H1 (cell line): ENCODE data around the gene SLC1A2. TPM values are rescaled to one million over a fixed set of nuclear protein-coding genes. Genes with fewer than 3 reads are reported as not detected.

Source experiments
- CTCF ChIA-PET: fragments of 300-600 bp; sonication (Branson Sonifier 250); formaldehyde crosslinking; loops from one replicate; lab custom pipeline; 2021; ENCODE audit not compliant: partially characterized antibody; lab: Charles Lee
- POLR2A ChIA-PET: fragments of 300-600 bp; sonication (Branson Sonifier 250); formaldehyde crosslinking; loops from one replicate; lab custom pipeline; 2021; ENCODE audit warnings: inconsistent platforms; ENCODE audit not compliant: partially characterized antibody; lab: Charles Lee
- DNase-seq, 2 experiments: peaks; one replicate each; pipeline versions ENCODE4 v3.0.0 to v3.0.0-alpha.2; 2010 to 2022; ENCODE audit warnings: low spot score in 2 of 2, low read depth in 1 of 2, mixed read lengths in 1 of 2
- FAIRE-seq: peaks from 2 replicates; lab custom pipeline; 2011; peaks lifted over from hg19 to GRCh38; lab: Jason Lieb, UNC
- H2AFZ ChIP-seq: 2 replicates; pipeline ENCODE4 v1.8.1; 2012; ENCODE audit warnings: low read length, inconsistent platforms
- H2AK5ac ChIP-seq: 2 replicates; pipeline ENCODE4 v1.6.1; 2013; ENCODE audit warnings: low read depth, low read length
- H2BK120ac ChIP-seq: replicated peaks from 2 replicates; pipeline ENCODE3; 2013; ENCODE audit warnings: low read depth, low read length, inconsistent platforms
- H2BK12ac ChIP-seq: 2 replicates; pipeline ENCODE4 v1.6.1; 2013; ENCODE audit warnings: low read depth, low read length
- H2BK15ac ChIP-seq: 2 replicates; pipeline ENCODE4 v1.6.1; 2013; ENCODE audit warnings: low read length
- H2BK20ac ChIP-seq: 2 replicates; pipeline ENCODE4 v1.6.1; 2013; ENCODE audit warnings: low read length
- H2BK5ac ChIP-seq: 2 replicates; pipeline ENCODE4 v1.6.1; 2013; ENCODE audit warnings: low read depth, low read length
- H3K14ac ChIP-seq: 2 replicates; pipeline ENCODE4 v1.6.1; 2013; ENCODE audit warnings: inconsistent platforms; ENCODE audit not compliant: insufficient read length
- H3K18ac ChIP-seq: 2 replicates; pipeline ENCODE4 v1.6.1; 2013; ENCODE audit warnings: low read length; ENCODE audit errors: extremely low read depth
- H3K23ac ChIP-seq: 2 replicates; pipeline ENCODE4 v1.6.1; 2013; ENCODE audit warnings: inconsistent platforms; ENCODE audit not compliant: insufficient read length
- H3K23me2 ChIP-seq: 2 replicates; pipeline ENCODE4 v1.6.1; 2013; ENCODE audit warnings: low read depth, low read length
- H3K27ac ChIP-seq: 2 replicates; pipeline ENCODE4 v1.6.1; 2011; ENCODE audit warnings: low read depth, low read length, inconsistent platforms
- H3K27me3 ChIP-seq, 4 experiments: replicated peaks in 1 of 4; 1 replicate in 1 of 4; 2 replicates in 3 of 4; pipeline versions ENCODE4 v1.6.1 to v1.8.1; 2011 to 2013; ENCODE audit warnings: low read length in 3 of 4, mild to moderate bottlenecking in 3 of 4, inconsistent platforms in 2 of 4, mixed read lengths in 2 of 4, moderate library complexity in 1 of 4; ENCODE audit not compliant: control insufficient read depth in 3 of 4, insufficient read depth in 3 of 4; ENCODE audit errors: extremely low read depth in 1 of 4
- H3K36me3 ChIP-seq, 4 experiments: 2 replicates each; pipeline versions ENCODE4 v1.6.1 to v1.8.1; 2011 to 2013; ENCODE audit warnings: mild to moderate bottlenecking in 4 of 4, low read length in 3 of 4, moderate library complexity in 2 of 4, control low read depth in 1 of 4, inconsistent platforms in 1 of 4; ENCODE audit not compliant: insufficient read depth in 4 of 4, control insufficient read depth in 2 of 4
- H3K4ac ChIP-seq: replicated peaks from 2 replicates; pipeline ENCODE3; 2013; ENCODE audit warnings: low read length, low read depth, mixed read lengths, inconsistent platforms; ENCODE audit not compliant: insufficient read length
- H3K4me1 ChIP-seq, 4 experiments: replicated peaks in 1 of 4; 1 replicate in 1 of 4; 2 replicates in 3 of 4; pipeline versions ENCODE4 v1.6.1 to v1.8.1; 2011 to 2013; ENCODE audit warnings: low read length in 3 of 4, inconsistent platforms in 2 of 4, mixed read lengths in 1 of 4; ENCODE audit not compliant: insufficient read depth in 4 of 4, control insufficient read depth in 3 of 4
- H3K4me2 ChIP-seq, 2 experiments: 2 replicates each; pipeline versions ENCODE4 v1.6.1 to v1.8.1; 2011 to 2013; ENCODE audit warnings: low read depth in 2 of 2, low read length in 2 of 2, control low read depth in 1 of 2, inconsistent platforms in 1 of 2, mild to moderate bottlenecking in 1 of 2; ENCODE audit not compliant: insufficient read depth in 1 of 2
- H3K4me3 ChIP-seq, 4 experiments: fragments of 200-600, 300-600 bp in 1 of 4; sonication (generic), shearing (Covaris generic), sonication (Bioruptor Twin) in 1 of 4; 2 replicates each; pipeline versions ENCODE4 v1.5.1 to v1.8.1; 2011 to 2016; ENCODE audit warnings: low read length in 4 of 4, low read depth in 3 of 4, control low read depth in 2 of 4, inconsistent platforms in 2 of 4, mild to moderate bottlenecking in 2 of 4, mixed read lengths in 1 of 4, moderate library complexity in 1 of 4; ENCODE audit not compliant: insufficient read depth in 2 of 4; ENCODE audit errors: extremely low read depth in 1 of 4
- H3K56ac ChIP-seq: replicated peaks from 2 replicates; pipeline ENCODE3; 2013; ENCODE audit warnings: low read depth, mild to moderate bottlenecking, mixed read lengths, low read length, inconsistent platforms; ENCODE audit not compliant: insufficient read length
- H3K79me1 ChIP-seq: 2 replicates; pipeline ENCODE4 v1.6.1; 2013; ENCODE audit warnings: low read depth, low read length, control low read depth
- H3K79me2 ChIP-seq, 2 experiments: 2 replicates each; pipeline versions ENCODE4 v1.6.1 to v1.8.1; 2012 to 2013; ENCODE audit warnings: low read length in 2 of 2, mild to moderate bottlenecking in 2 of 2, inconsistent platforms in 1 of 2; ENCODE audit not compliant: insufficient read depth in 2 of 2, control insufficient read depth in 1 of 2
- H3K9ac ChIP-seq, 4 experiments: replicated peaks in 1 of 4; 1 replicate in 1 of 4; 2 replicates in 3 of 4; pipeline versions ENCODE4 v1.6.1 to v1.8.1; 2011 to 2013; ENCODE audit warnings: low read depth in 3 of 4, low read length in 3 of 4, control low read depth in 2 of 4, mild to moderate bottlenecking in 2 of 4, moderate library complexity in 2 of 4, inconsistent platforms in 1 of 4; ENCODE audit errors: extremely low read depth in 1 of 4
- H3K9me3 ChIP-seq, 2 experiments: 2 replicates each; pipeline versions ENCODE4 v1.6.1 to v1.8.1; 2012 to 2013; ENCODE audit warnings: mild to moderate bottlenecking in 2 of 2, moderate library complexity in 2 of 2, control low read depth in 1 of 2, inconsistent platforms in 1 of 2, low read depth in 1 of 2, low read length in 1 of 2, mixed read lengths in 1 of 2; ENCODE audit not compliant: insufficient read depth in 2 of 2
- H4K20me1 ChIP-seq, 2 experiments: replicated peaks in 1 of 2; 2 replicates each; pipeline versions ENCODE3 to v1.8.1; 2011 to 2013; ENCODE audit warnings: inconsistent platforms in 2 of 2, low read length in 2 of 2, mild to moderate bottlenecking in 1 of 2; ENCODE audit not compliant: insufficient read depth in 2 of 2, control insufficient read depth in 1 of 2
- H4K5ac ChIP-seq: 2 replicates; pipeline ENCODE4 v1.6.1; 2013; ENCODE audit warnings: low read length, low read depth, mixed read lengths, inconsistent platforms; ENCODE audit not compliant: insufficient read length
- H4K8ac ChIP-seq: 2 replicates; pipeline ENCODE4 v1.8.0; 2013; ENCODE audit warnings: mild to moderate bottlenecking, moderate library complexity, low read length, inconsistent platforms; ENCODE audit not compliant: insufficient read depth; ENCODE audit errors: extremely low read depth
- H4K91ac ChIP-seq: replicated peaks from 2 replicates; pipeline ENCODE3; 2013; ENCODE audit warnings: low read length, mixed read lengths, inconsistent platforms; ENCODE audit not compliant: insufficient read length
- CBX5 ChIP-seq: fragments of 300-800, 300-1000 bp; sonication (generic); IDR thresholded peaks from 2 replicates; pipeline ENCODE4 v1.7.1; 2016; ENCODE audit warnings: antibody characterized with exemption, low read length, low read depth
- MAFK ChIP-seq: IDR thresholded peaks from 2 replicates; pipeline ENCODE4 v1.6.1; 2012; ENCODE audit warnings: low read depth, mild to moderate bottlenecking, improper control_type of control experiment, low read length
- POU5F1 ChIP-seq: IDR thresholded peaks from 2 replicates; pipeline ENCODE4 v1.6.1; 2011; ENCODE audit warnings: low read depth, mild to moderate bottlenecking, low read length, moderate library complexity
- WGBS, 2 experiments: shearing (Covaris generic) in 1 of 2; methylation state at CpG; one replicate each; pipeline versions ENCODE4 v1.1.6 to v1.1.7; 2013 to 2015; ENCODE audit warnings: low lambda C conversion rate in 2 of 2, mixed read lengths in 2 of 2, inconsistent platforms in 1 of 2, low coverage in 1 of 2, missing lambda C conversion rate in 1 of 2; ENCODE audit not compliant: insufficient replicate concordance in 2 of 2, insufficient coverage in 1 of 2, insufficient read length in 1 of 2; ENCODE audit errors: extremely low coverage in 1 of 2, missing lambda C conversion rate in 1 of 2; 5-methylcytosine and 5-hydroxymethylcytosine counted together
- polyA plus RNA-seq, 7 experiments: library from polyadenylated mRNA; depleted of rRNA in 3 of 7; stranded (reverse) in 5 of 7; unstranded in 2 of 7; fragments of >200 nt in 5 of 7; fragments of 200-250 nt in 2 of 7; gene quantifications; 1 replicate in 5 of 7; 2 replicates in 1 of 7; 4 replicates in 1 of 7; pipeline versions ENCODE4 v1.2.1 to v1.2.3, GENCODE V29; 2011 to 2013; ENCODE audit warnings: missing spikeins in 2 of 7, mixed read lengths in 2 of 7
- total RNA-seq: library from RNA; stranded (reverse); fragmentation: NEBNext Ultra II Directional; extraction: Animal tissue kit (Norgen Biotek cat#: 25700); gene quantifications from 2 replicates; pipeline ENCODE4 v1.2.1, GENCODE V29; 2021

The SLC1A2 gene
- total and polyA plus RNA-seq, 2 of the 8 experiments (the other 6 are each of a cell fraction or from before 2014, with no cell fraction given), result 0.57 to 1.2 TPM

DNA sequence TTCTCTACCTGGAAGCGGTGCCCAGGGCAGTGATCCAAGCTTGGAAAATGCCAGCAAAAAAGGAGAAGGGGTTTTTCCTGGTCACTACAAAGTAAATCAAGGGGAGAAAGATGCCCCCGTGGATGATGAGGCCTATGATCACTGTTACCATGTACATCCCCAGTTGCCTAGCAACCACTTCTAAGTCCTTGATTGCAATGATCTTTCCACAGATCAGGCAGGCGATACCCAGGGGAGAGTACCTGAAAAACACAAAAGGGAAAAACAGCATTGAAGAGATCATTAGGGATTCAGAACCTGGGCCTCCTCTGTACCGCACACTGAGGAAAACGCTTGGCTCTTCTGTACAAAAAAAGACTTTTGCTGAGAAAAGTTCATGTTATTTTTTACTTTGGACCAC lies 127.1 kb downstream of the SLC1A2 start:
- H4K5ac ChIP-seq, result no peak overlapping the region
- no peak overlapping the region for H2AK5ac ChIP-seq
- no peak overlapping the region for H2BK120ac ChIP-seq
- peaks cover 0 to 1% (median 0%) of the 10 kb centered on the region in 4 experiments; a peak in 1 of 7 replicates for H3K27me3 ChIP-seq
- H3K4ac ChIP-seq, result no peak overlapping the region
- H3K79me1 ChIP-seq, result no peaks in the 10 kb centered on the region
- no peak overlapping the region for H3K4me2 ChIP-seq
- no peak overlapping the region for H4K8ac ChIP-seq
- no peak overlapping the region for H2AFZ ChIP-seq
- H4K20me1 ChIP-seq, result no peaks in the 10 kb centered on the region
- no peak overlapping the region for H3K14ac ChIP-seq
- H3K23ac ChIP-seq, result no peak overlapping the region
- H3K23me2 ChIP-seq, result no peaks in the 10 kb centered on the region
- no peak for FAIRE-seq
- H3K56ac ChIP-seq, result no peak overlapping the region
- H2BK15ac ChIP-seq, result no peak overlapping the region
- 87% methylated on average over 5 of the region's 5 CpGs; no CpG with 5 or more reads in 1 of the 2 experiments for WGBS, 2 experiments
- no peak for DNase-seq
- H3K9ac ChIP-seq, result no peak overlapping the region
- no peak overlapping the region for H3K27ac ChIP-seq
- no peak overlapping the region for H2BK5ac ChIP-seq
- no peaks in the 10 kb centered on the region for H3K36me3 ChIP-seq
- ChIA-PET CTCF (interaction anchor here (1.6 to 5.8 kb wide), 2 partner anchors 13 to 14 kb away, joined by 4 to 36 read pairs; no protein-coding TSS in a partner anchor), POLR2A (no interaction called here)
- H3K9me3 ChIP-seq, result no peaks in the 10 kb centered on the region
- no peak overlapping the region for H4K91ac ChIP-seq
- H3K4me1 ChIP-seq, result peaks cover 0 to 4% (median 0%) of the 10 kb centered on the region in 4 experiments; a peak in 2 of 7 replicates
- no peak overlapping the region for H3K18ac ChIP-seq
- no peak overlapping the region for H2BK12ac ChIP-seq
- no peak overlapping the region for H2BK20ac ChIP-seq
- H3K4me3 ChIP-seq, result no peak overlapping the region
- TF ChIP-seq MAFK (no peak), CBX5 (no peak), POU5F1 (no peak)
- H3K79me2 ChIP-seq, result no peaks in the 10 kb centered on the region
